ENCODE measurements around the gene SPATA21. TPM values are rescaled to one million over a fixed set of nuclear protein-coding genes. Genes with fewer than 3 reads are reported as not detected.

SPATA21 gene
- total RNA-seq, 1 donor from 2014 or later, result under 0.01 TPM

Other genes with a start within 250 kb of the SPATA21 start
- 2.7 and 3.3 TPM in 2 replicates for gene ARHGEF19, start 224.8 kb downstream of the SPATA21 start, total RNA-seq
- gene CPLANE2, start 200.2 kb downstream of the SPATA21 start, total RNA-seq, result 9.5 and 10.3 TPM in 2 replicates
- 14.0 and 15.8 TPM in 2 replicates for gene FBXO42, start 84.9 kb downstream of the SPATA21 start, total RNA-seq
- gene SZRD1, start 70.2 kb downstream of the SPATA21 start, total RNA-seq, result 23.5 and 48.7 TPM in 2 replicates
- gene NECAP2, start 3.3 kb upstream of the SPATA21 start, total RNA-seq, result 195 and 263 TPM in 2 replicates
- under 0.01 TPM in 2 replicates for gene RNU1-1, start 76.9 kb upstream of the SPATA21 start, total RNA-seq
- gene NBPF1, start 176.1 kb upstream of the SPATA21 start, total RNA-seq, result 35.1 and 46.3 TPM in 2 replicates
- gene RNU1-3, start 229.5 kb upstream of the SPATA21 start, total RNA-seq, result under 0.01 TPM in 2 replicates